B cell (primary cell): ENCODE results near the gene COLQ. TPM values are rescaled to one million over a fixed set of nuclear protein-coding genes. Genes with fewer than 3 reads are reported as not detected.

Source experiments
- ATAC-seq: fragments of 200-7000 bp; cut with Tn5 transposase; one replicate; pipeline ENCODE4 v1.10.0; 2021; ENCODE audit warnings: low read depth, mild to moderate bottlenecking, moderate number of reproducible peaks, moderate library complexity
- CTCF ChIA-PET: fragments of 350-600 bp; sonication (Branson Sonifier 250); formaldehyde crosslinking; loops from one replicate; lab custom pipeline; 2021; ENCODE audit warnings: antibody characterized with exemption, inconsistent platforms; lab: Charles Lee
- POLR2A ChIA-PET: fragments of 350-600 bp; sonication (Branson Sonifier 250); formaldehyde crosslinking; loops from one replicate; lab custom pipeline; 2021; ENCODE audit warnings: antibody characterized with exemption; lab: Charles Lee
- DNase-seq: peaks from one replicate; pipeline ENCODE4 v3.0.0; 2013
- H2AFZ ChIP-seq: 2 replicates; pipeline ENCODE4 v1.6.1; 2012; ENCODE audit warnings: mild to moderate bottlenecking, low read depth, low read length; ENCODE audit not compliant: insufficient read depth, poor library complexity, severe bottlenecking
- H3K27ac ChIP-seq, 2 donors: 1 replicate in 1 of 2; 2 replicates in 1 of 2; pipeline ENCODE4 v1.5.1; 2012 to 2013; ENCODE audit warnings: low read length in 2 of 2, mild to moderate bottlenecking in 2 of 2, moderate library complexity in 1 of 2
- H3K27me3 ChIP-seq, 4 experiments: fragments of 200-600 bp in 1 of 4; sonication (generic) in 1 of 4; replicated peaks in 1 of 4; 1 replicate in 2 of 4; 2 replicates in 2 of 4; pipeline versions ENCODE4 v1.6.1 to v1.7.0; 2013 to 2016; ENCODE audit warnings: low read length in 3 of 4, mild to moderate bottlenecking in 2 of 4, mixed read lengths in 1 of 4, moderate library complexity in 1 of 4; ENCODE audit not compliant: insufficient read depth in 4 of 4, control insufficient read depth in 3 of 4; ENCODE audit errors: control extremely low read depth in 1 of 4
- H3K36me3 ChIP-seq, 2 experiments: replicated peaks in 1 of 2; 1 replicate in 1 of 2; 2 replicates in 1 of 2; pipeline versions ENCODE4 v1.6.1 to v1.7.1; 2013; ENCODE audit warnings: low read length in 1 of 2; ENCODE audit not compliant: insufficient read depth in 2 of 2, control insufficient read depth in 1 of 2; ENCODE audit errors: control extremely low read depth in 1 of 2, extremely low read depth in 1 of 2
- H3K4me1 ChIP-seq, 2 donors: fragments of 200-600 bp in 1 of 2; sonication (generic) in 1 of 2; 1 replicate in 1 of 2; 2 replicates in 1 of 2; pipeline versions ENCODE4 v1.5.1 to v1.6.1; 2013 to 2017; ENCODE audit warnings: low read length in 2 of 2; ENCODE audit not compliant: control insufficient read depth in 2 of 2, insufficient read depth in 2 of 2
- H3K4me2 ChIP-seq: replicated peaks from 2 replicates; pipeline ENCODE3; 2012; ENCODE audit warnings: mild to moderate bottlenecking, low read depth, low read length; ENCODE audit not compliant: poor library complexity, severe bottlenecking
- H3K4me3 ChIP-seq, 5 experiments: fragments of 200-600 bp in 1 of 5; sonication (generic) in 1 of 5; 1 replicate in 3 of 5; 2 replicates in 2 of 5; pipeline versions ENCODE4 v1.5.1 to v1.7.0; 2011 to 2016; ENCODE audit warnings: low read length in 4 of 5, mild to moderate bottlenecking in 4 of 5, low read depth in 2 of 5, control low read depth in 1 of 5, moderate library complexity in 1 of 5; ENCODE audit not compliant: insufficient read depth in 1 of 5; ENCODE audit errors: control extremely low read depth in 1 of 5, extremely low read depth in 1 of 5
- H3K79me2 ChIP-seq: fragments of 200-600 bp; sonication (generic); one replicate; pipeline ENCODE4 v1.6.0; 2016; ENCODE audit warnings: low read length; ENCODE audit not compliant: control insufficient read depth, insufficient read depth
- H3K9ac ChIP-seq: fragments of 200-600 bp; sonication (generic); 2 replicates; pipeline ENCODE4 v1.6.1; 2017; ENCODE audit warnings: mild to moderate bottlenecking, low read length, moderate library complexity
- H3K9me3 ChIP-seq, 3 donors: one replicate each; pipeline versions ENCODE4 v1.6.1 to v1.7.1; 2013; ENCODE audit warnings: low read length in 2 of 3; ENCODE audit not compliant: control insufficient read depth in 2 of 3, insufficient read depth in 1 of 3; ENCODE audit errors: control extremely low read depth in 1 of 3
- H4K20me1 ChIP-seq: 2 replicates; pipeline ENCODE4 v1.6.0; 2012; ENCODE audit warnings: mild to moderate bottlenecking, low read length; ENCODE audit not compliant: insufficient read depth, control insufficient read depth, poor library complexity, severe bottlenecking
- H3K27ac Mint-ChIP-seq: one replicate; pipeline ENCODE4 v1.8.0; 2021; ENCODE audit warnings: mixed read lengths
- H3K27me3 Mint-ChIP-seq: one replicate; pipeline ENCODE4 v1.8.0; 2021; ENCODE audit warnings: mixed read lengths
- H3K4me1 Mint-ChIP-seq: one replicate; pipeline ENCODE4 v1.8.0; 2021; ENCODE audit warnings: mixed read lengths
- H3K4me3 Mint-ChIP-seq: one replicate; pipeline ENCODE4 v1.8.0; 2021; ENCODE audit warnings: mixed read lengths
- H3K9me3 Mint-ChIP-seq: one replicate; pipeline ENCODE4 v1.8.0; 2022; ENCODE audit warnings: mixed read lengths; ENCODE audit not compliant: insufficient read depth
- CTCF ChIP-seq: fragments of 200-600 bp; IDR thresholded peaks from one replicate; pipeline ENCODE4 v1.8.0; 2022; ENCODE audit warnings: antibody characterized with exemption, mild to moderate bottlenecking
- EZH2 ChIP-seq: IDR thresholded peaks from 2 replicates; pipeline ENCODE4 v1.6.1; 2012; ENCODE audit warnings: borderline replicate concordance, low read depth, mild to moderate bottlenecking, moderate library complexity, low read length; ENCODE audit not compliant: insufficient read depth, poor library complexity, severe bottlenecking
- WGBS: methylation state at CpG from one replicate; pipeline ENCODE4 v1.1.5; 2013; ENCODE audit warnings: missing lambda C conversion rate; ENCODE audit not compliant: insufficient coverage; 5-methylcytosine and 5-hydroxymethylcytosine counted together
- intact Hi-C: fragments of 100-400 bp; cut with micrococcal nuclease; formaldehyde crosslinking; loops from one replicate; pipeline ENCODE4 v1.10.0; 2022
- polyA plus RNA-seq: library from polyadenylated mRNA; depleted of rRNA; stranded (reverse); fragments of >200 nt; gene quantifications from 2 replicates; pipeline ENCODE4 v1.2.3, GENCODE V29; 2012
- total RNA-seq, 2 donors: library from RNA; stranded (reverse); fragments of 120-200 nt in 1 of 2; gene quantifications; 1 replicate in 1 of 2; 2 replicates in 1 of 2; pipeline versions ENCODE4 v1.2.3 to v1.2.4, GENCODE V29; 2013 to 2022

COLQ gene
- total and polyA plus RNA-seq, 2 donors (not counting 1 experiment from before 2014, with no cell fraction given): 1.9 to 2.5 TPM

GRCh38 chr3:15477951-15478639 is 43.4 kb downstream of the COLQ start:
- Histone ChIP-seq H3K4me2 (no peak overlapping the region), H4K20me1 (no peaks in the 10 kb centered on the region), H3K79me2 (no peaks in the 10 kb centered on the region), H3K9me3 (no peaks in the 10 kb centered on the region), H3K36me3 (no peaks in the 10 kb centered on the region), H3K4me1 (no peaks in the 10 kb centered on the region), H3K9ac (no peak overlapping the region), H2AFZ (no peak overlapping the region), H3K27me3 (no peaks in the 10 kb centered on the region), H3K4me3 (no peak overlapping the region), H3K27ac (no peak overlapping the region)
- Mint-ChIP-seq H3K27me3 (no peaks in the 10 kb centered on the region), H3K27ac (no peak overlapping the region), H3K4me1 (no peaks in the 10 kb centered on the region), H3K4me3 (no peak overlapping the region), H3K9me3 (peaks cover 3% of the 10 kb centered on the region)
- ChIA-PET CTCF (no interaction called here), POLR2A (no interaction called here)
- WGBS: 92% methylated on average over 6 of the region's 6 CpGs
- intact Hi-C loops: no loop called here
- DNase-seq: no peak
- TF ChIP-seq EZH2 (no peak), CTCF (no peak)
- no peak for ATAC-seq

GRCh38 chr3:15476378-15476777 is 45.1 kb downstream of the COLQ start:
- DNase-seq (no peak), ATAC-seq (no peak)
- Histone ChIP-seq H3K4me2 (no peak overlapping the region), H3K9me3 (no peaks in the 10 kb centered on the region), H2AFZ (no peak overlapping the region), H3K27ac (no peak overlapping the region), H3K79me2 (no peaks in the 10 kb centered on the region), H3K36me3 (no peaks in the 10 kb centered on the region), H3K4me3 (no peak overlapping the region), H3K4me1 (no peaks in the 10 kb centered on the region), H3K27me3 (no peaks in the 10 kb centered on the region), H3K9ac (no peak overlapping the region), H4K20me1 (no peaks in the 10 kb centered on the region)
- Mint-ChIP-seq H3K27ac (no peak overlapping the region), H3K4me1 (no peaks in the 10 kb centered on the region), H3K27me3 (no peaks in the 10 kb centered on the region), H3K9me3 (no peaks in the 10 kb centered on the region), H3K4me3 (no peak overlapping the region)
- 87% methylated on average over 3 of the region's 3 CpGs for WGBS
- intact Hi-C loops: no loop called here
- TF ChIP-seq EZH2 (no peak), CTCF (no peak)
- ChIA-PET POLR2A (no interaction called here), CTCF (no interaction called here)
